GM12872 (cell line): ENCODE data around the gene SLCO4A1.

Source experiments
- TF ChIP-seq, protein P1 (sequence below): IDR thresholded peaks from 3 replicates; pipeline ENCODE4 v1.5.1; 2011; ENCODE audit warnings: low read depth, mild to moderate bottlenecking, low read length, moderate library complexity; ENCODE audit not compliant: insufficient read depth

Gene SLCO4A1

DNA sequence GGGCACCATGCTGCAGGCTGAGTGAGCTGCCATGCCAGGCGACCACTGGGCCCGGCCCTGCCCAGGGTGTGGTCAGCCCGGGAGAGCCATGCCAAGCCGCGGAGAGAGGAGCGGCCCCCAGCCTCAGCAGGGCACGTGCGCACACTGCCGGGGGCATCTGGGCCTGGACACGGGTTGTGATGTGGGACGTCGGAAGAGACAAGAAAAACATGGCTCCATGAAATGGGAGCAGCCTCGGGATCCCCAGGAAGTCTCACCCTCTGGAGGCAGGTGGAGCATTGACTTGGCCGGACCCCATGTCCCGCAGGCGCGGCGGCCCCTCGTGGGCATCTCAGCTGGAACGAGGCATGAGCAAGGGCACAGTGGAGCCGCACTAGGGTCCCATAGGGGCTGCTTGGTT lies 16.8 kb upstream of the SLCO4A1 start:
- TF ChIP-seq, protein P1, sequence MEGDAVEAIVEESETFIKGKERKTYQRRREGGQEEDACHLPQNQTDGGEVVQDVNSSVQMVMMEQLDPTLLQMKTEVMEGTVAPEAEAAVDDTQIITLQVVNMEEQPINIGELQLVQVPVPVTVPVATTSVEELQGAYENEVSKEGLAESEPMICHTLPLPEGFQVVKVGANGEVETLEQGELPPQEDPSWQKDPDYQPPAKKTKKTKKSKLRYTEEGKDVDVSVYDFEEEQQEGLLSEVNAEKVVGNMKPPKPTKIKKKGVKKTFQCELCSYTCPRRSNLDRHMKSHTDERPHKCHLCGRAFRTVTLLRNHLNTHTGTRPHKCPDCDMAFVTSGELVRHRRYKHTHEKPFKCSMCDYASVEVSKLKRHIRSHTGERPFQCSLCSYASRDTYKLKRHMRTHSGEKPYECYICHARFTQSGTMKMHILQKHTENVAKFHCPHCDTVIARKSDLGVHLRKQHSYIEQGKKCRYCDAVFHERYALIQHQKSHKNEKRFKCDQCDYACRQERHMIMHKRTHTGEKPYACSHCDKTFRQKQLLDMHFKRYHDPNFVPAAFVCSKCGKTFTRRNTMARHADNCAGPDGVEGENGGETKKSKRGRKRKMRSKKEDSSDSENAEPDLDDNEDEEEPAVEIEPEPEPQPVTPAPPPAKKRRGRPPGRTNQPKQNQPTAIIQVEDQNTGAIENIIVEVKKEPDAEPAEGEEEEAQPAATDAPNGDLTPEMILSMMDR = no peak

DNA sequence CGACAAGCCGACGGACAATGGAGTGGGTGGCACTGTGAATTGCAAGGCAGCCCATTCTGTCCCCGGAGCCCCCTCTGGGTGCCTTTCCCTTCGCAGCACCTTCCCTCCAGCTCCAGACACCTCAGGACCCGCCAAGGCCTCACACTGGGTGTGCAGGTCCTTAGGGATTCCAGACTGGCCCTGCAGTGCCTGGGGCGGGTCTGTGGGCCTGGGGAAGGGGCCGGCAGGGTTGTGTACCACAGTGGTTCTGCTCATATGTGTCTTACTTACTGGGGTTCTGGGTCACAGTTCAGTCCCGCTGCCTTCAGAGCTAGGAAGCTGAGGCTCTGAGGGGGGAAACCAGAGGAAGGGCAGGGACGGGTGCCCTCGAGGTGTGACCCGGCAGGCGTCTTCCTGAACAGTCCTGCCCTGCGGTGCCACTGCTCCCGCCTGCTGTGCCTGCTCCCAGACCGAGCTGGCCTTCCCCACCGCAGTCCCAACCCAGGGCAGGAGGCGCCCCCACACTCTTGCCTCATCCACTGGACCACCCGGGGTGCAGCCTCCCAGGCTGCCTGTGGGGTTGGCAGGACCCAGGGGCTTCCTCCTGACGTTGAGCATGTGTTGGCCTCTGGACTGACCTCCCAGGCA lies 16.3 kb upstream of the SLCO4A1 start:
- TF ChIP-seq, protein P1 = no peak

DNA sequence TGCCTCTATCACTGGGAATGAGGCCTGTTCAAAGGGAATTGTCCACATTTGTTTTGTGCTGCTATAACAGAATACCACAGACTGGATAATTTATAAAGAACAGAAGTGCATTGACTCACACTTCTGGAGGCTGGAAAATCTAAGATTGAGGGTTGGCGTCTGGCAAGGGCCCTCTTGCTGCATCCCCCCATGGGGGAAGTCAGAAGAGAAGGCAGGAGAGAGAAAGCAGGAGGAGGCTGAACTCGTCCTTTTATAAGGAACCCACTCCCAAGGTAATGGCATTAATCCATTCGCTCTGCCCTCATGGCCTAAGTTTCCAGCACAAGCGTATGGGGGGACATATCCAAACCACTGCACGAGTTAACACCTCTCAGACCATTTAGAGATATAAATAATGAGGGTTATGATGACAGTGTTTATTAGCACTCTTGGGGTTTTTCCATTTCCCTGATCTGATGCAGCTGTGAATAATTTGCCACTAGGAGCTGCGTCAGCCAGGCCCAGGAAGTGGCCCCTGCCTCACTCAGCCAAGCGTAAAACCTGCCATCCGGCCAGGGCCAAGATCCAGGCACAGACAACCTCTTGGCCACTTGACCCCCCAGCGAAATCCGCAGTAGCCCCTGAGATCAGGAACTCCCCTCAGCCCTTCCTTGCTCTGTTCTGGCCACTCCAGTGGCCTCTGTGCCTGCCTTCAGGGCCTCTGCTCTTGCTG lies 14.2 kb upstream of the SLCO4A1 start:
- TF ChIP-seq, protein P1 = no peak

DNA sequence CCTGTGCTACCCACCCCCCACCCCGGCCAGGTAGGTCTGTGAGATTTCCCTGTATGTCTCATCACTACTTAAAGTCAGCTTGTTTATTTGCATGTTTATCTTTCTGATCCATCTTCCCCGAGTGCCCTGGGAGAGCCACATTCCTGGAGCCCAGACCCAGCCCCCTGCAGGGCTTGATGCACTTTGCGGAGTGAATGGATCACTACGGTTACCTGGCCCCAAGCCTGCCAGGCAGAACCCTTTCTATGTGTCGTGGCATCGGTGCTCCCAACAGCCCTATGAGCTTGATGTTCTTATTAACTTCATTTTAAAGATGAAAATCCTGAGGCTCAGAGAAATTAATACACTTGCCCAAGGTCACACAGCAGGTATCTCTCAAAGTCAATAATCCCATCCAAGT lies 13.6 kb upstream of the SLCO4A1 start:
- TF ChIP-seq, protein P1 = no peak

DNA sequence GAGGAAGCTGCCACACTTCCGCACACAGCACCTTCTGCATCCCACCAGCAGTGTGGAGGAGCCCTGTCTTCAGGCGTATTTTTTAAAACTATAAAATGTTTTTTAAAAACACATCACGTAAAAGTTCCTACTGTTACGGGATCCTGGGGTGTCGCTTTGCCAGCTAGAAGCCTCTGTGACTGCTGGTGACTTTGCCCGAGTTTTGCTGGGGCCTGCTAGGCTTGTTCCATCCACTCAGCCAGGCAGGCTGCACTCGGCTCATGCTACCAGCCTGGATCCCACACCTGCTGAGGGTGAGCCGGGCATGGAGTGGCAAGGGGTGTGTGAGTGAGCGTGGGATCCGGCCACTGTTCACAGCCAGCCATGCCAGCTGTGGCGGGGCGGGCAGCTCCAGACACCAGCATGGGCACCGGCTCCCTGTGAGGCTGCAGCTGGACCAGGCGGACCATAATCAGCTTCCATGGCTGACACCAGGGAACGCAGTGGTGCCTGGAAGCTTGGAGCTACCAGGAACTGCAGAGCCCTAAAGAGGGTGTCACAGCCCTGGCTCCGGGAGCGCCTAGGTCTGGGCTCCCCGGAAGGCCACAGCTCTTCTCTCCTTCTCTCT lies 12.3 kb upstream of the SLCO4A1 start:
- TF ChIP-seq, protein P1 = no peak

DNA sequence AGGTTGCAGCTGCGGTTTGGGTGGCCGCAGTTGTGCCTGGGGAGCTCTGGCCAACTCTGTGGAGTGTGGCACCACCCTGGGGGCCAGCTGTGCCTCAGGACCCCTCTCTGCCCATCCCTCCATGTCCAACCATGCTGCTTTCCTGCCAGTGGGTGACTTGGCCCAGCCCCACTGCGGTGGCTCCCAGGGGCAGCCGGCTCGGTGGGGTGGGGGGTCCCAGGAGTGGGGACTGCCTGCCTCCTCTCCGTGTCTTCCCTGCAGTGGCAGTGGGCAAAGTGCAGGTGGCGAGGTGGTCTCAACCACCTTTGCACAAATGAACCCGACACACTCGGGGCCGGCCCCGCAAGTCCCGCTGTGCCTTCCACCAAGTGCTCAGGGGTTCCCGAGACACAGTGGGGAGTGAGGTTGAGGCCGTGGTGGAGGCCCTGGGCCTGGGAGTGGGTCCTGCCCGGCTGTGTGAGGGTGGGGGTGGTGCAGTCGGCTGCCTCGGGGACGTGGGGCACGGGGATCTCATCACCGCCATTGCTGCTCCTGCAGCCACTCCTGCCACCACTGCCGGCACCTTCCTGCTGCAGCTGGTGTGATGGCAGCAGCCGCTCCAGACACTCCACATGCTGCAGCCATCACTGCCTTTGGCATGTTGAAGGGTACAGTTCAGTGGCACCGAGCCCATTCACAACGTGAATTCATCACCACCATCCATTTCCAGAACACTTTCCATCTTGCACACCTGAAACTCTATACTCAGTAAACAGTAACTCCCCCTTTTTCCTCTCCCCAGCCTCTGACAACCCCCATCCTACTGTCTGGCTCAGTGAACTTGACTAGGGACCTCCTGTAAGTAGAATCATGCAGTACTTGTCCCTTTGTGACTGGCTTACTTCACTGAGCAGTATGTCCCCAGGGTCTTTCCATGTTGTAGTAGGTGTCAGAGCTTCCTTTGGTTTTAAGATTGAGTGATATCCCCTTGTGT lies 10.7 kb upstream of the SLCO4A1 start:
- TF ChIP-seq, protein P1 = no peak

DNA sequence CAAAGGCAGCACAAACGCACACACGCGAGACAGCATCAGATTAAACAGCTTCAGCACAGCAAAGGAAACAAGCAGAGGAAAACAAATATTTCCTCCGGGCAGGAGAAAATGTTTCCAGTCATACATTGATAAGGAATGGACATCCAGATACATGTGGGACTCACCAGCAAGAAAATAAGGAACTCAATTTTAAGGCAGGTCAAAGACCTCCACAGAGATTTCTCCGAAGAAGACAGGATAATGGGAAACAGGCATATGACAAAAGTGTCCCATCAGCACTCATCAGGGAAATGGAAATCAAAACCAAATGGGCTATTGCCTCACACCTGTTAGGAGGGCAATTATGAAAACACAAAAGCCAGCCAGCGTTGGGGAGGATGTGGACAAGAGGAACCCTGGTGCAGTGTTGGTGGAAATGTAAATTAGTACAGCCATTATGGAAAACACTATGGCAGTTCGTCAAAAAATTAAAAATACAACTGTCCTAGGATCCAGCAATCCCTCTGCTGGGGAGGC lies 9.7 kb upstream of the SLCO4A1 start:
- TF ChIP-seq, protein P1 = no peak
